Thoracic aorta (tissue), 2 donors: ENCODE data around the gene COLEC11. TPM values are rescaled to one million over a fixed set of nuclear protein-coding genes. Genes with fewer than 3 reads are reported as not detected.
"Not testable (repeated sequence)": the region's sequence is repeated elsewhere in the genome, so short reads cannot be mapped to it uniquely, and the experiment has no call there.

Experiments used
- ATAC-seq: fragments of 150-250 bp; one replicate; pipeline ENCODE4 v1.8.0; 2017; ENCODE audit warnings: low read depth; ENCODE audit not compliant: insufficient number of reproducible peaks, low FRiP score
- DNase-seq: peaks from one replicate; pipeline ENCODE4 v3.0.0-alpha.2; 2020; ENCODE audit warnings: low spot score
- H3K27ac ChIP-seq, 2 donors: fragments of 200-600 bp; sonication (generic); 1 replicate in 1 of 2; 2 replicates in 1 of 2; pipeline ENCODE4 v1.5.1; 2016; ENCODE audit warnings: mild to moderate bottlenecking in 2 of 2, moderate library complexity in 2 of 2
- H3K27me3 ChIP-seq: fragments of 200-600 bp; sonication (generic); replicated peaks from 2 replicates; pipeline ENCODE4 v1.6.0; 2016; ENCODE audit warnings: mild to moderate bottlenecking; ENCODE audit not compliant: insufficient read depth
- H3K36me3 ChIP-seq: fragments of 200-600 bp; sonication (generic); one replicate; pipeline ENCODE4 v1.5.1; 2016
- H3K4me1 ChIP-seq, 2 donors: fragments of 200-600 bp; sonication (generic); 1 replicate in 1 of 2; 2 replicates in 1 of 2; pipeline versions ENCODE4 v1.5.1 to v1.6.0; 2016; ENCODE audit warnings: low read depth in 2 of 2, mild to moderate bottlenecking in 1 of 2; ENCODE audit not compliant: control insufficient read depth in 1 of 2
- H3K4me3 ChIP-seq: fragments of 200-600 bp; sonication (generic); 2 replicates; pipeline ENCODE4 v1.5.1; 2016; ENCODE audit warnings: mild to moderate bottlenecking
- H3K9me3 ChIP-seq: fragments of 200-600 bp; sonication (generic); 2 replicates; pipeline ENCODE4 v1.5.1; 2016
- total RNA-seq, 2 donors: library from RNA; depleted of rRNA; stranded (reverse); fragments of >200 nt; gene quantifications; one replicate each; pipeline versions ENCODE4 v1.1.0 to v1.2.3, GENCODE V29; 2016
- TF ChIP-seq, protein P1 (sequence below): fragments of 200-600 bp; sonication (generic); IDR thresholded peaks from one replicate; pipeline ENCODE4 v1.5.1; 2019; ENCODE audit warnings: antibody characterized with exemption

Gene COLEC11
- total RNA-seq, 2 donors from 2014 or later, result 9.4 to 22.5 TPM

DNA sequence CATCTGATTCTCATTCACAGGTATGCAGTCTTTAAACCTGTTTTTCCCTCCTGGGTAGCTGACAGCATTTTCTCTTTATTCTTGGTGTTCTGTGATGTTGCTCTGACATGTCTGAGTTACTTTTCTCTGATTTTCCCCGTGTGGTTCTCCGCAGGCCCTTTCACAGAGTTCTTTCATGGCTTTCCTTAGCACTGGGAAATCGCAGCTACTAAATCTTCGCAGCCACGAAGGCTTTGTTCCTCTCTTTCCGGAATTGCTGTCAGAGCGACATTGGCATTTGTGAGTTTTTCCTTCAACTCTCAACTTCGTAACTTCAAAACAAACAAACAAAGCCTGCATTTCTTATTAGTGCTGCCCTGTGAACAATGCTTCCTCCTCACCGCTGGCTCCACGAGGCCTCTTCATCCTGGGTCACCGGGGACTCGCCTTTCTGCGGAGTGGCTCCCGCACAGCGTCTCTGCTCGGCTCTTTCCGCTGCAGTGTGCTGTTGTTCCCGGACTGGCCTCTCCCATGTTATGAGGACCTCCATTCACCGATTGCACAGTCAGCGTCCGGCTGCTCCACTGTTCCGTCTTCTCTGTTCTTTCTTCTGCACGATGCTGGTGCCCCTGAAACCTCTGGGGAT, 16.1 kb downstream of the COLEC11 start:
- no peak overlapping the region for H3K4me3 ChIP-seq
- no peaks in the 10 kb centered on the region for H3K4me1 ChIP-seq
- no peak for ATAC-seq
- H3K36me3 ChIP-seq, result no peaks in the 10 kb centered on the region
- H3K27ac ChIP-seq, result no peak overlapping the region
- H3K27me3 ChIP-seq, result no peaks in the 10 kb centered on the region
- peaks cover 3% of the 10 kb centered on the region for H3K9me3 ChIP-seq
- DNase-seq, result no peak
- TF ChIP-seq, protein P1, sequence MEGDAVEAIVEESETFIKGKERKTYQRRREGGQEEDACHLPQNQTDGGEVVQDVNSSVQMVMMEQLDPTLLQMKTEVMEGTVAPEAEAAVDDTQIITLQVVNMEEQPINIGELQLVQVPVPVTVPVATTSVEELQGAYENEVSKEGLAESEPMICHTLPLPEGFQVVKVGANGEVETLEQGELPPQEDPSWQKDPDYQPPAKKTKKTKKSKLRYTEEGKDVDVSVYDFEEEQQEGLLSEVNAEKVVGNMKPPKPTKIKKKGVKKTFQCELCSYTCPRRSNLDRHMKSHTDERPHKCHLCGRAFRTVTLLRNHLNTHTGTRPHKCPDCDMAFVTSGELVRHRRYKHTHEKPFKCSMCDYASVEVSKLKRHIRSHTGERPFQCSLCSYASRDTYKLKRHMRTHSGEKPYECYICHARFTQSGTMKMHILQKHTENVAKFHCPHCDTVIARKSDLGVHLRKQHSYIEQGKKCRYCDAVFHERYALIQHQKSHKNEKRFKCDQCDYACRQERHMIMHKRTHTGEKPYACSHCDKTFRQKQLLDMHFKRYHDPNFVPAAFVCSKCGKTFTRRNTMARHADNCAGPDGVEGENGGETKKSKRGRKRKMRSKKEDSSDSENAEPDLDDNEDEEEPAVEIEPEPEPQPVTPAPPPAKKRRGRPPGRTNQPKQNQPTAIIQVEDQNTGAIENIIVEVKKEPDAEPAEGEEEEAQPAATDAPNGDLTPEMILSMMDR, result no peak

GRCh38 chr2:3611589-3611988, 16.7 kb downstream of the COLEC11 start:
- TF ChIP-seq, protein P1, result no peak
- Histone ChIP-seq H3K27me3 (no peaks in the 10 kb centered on the region), H3K4me1 (no peaks in the 10 kb centered on the region), H3K9me3 (peaks cover 3% of the 10 kb centered on the region), H3K4me3 (no peak overlapping the region), H3K36me3 (no peaks in the 10 kb centered on the region), H3K27ac (no peak overlapping the region)
- ATAC-seq, result no peak
- DNase-seq, result no peak

- ATAC-seq (no peak), DNase-seq (no peak)
- H3K36me3 ChIP-seq, result no peaks in the 10 kb centered on the region
- no peaks in the 10 kb centered on the region for H3K4me1 ChIP-seq
- peaks cover 3% of the 10 kb centered on the region for H3K9me3 ChIP-seq
- H3K4me3 ChIP-seq, result no peak overlapping the region
- no peaks in the 10 kb centered on the region for H3K27me3 ChIP-seq
- H3K27ac ChIP-seq, result no peak overlapping the region
- TF ChIP-seq, protein P1, result no peak
Observed at GRCh38 chr2:3612639-3613523, 18.0 kb downstream of the COLEC11 start.

- Histone ChIP-seq H3K27ac (no peak overlapping the region), H3K36me3 (no peaks in the 10 kb centered on the region), H3K4me3 (no peak overlapping the region), H3K9me3 (peaks cover 3% of the 10 kb centered on the region), H3K4me1 (no peaks in the 10 kb centered on the region), H3K27me3 (no peaks in the 10 kb centered on the region)
- no peak for ATAC-seq
- DNase-seq, result no peak
- TF ChIP-seq, protein P1, result no peak
Observed at GRCh38 chr2:3613524-3613905, 18.6 kb downstream of the COLEC11 start.

DNA sequence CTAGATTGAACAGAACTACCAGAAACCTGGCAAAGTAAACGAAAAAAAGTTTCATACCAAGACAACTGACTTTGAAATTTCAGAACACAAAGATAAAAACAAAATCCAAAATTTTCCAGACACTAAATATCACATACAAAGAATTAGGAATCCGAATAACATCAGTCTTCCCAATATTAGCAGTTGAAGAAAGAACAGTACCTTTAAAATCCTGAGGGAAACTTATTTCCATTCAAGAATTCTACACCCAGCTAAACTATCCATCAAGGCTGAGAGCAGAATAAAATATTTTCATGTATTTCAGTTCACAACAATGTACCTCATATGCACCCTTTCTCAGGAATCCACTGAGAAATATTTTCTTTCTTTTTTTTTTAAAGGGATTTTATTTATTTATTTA, 19.8 kb downstream of the COLEC11 start:
- H3K4me3 ChIP-seq, H3K27me3 ChIP-seq, H3K36me3 ChIP-seq, DNase-seq, ATAC-seq, H3K9me3 ChIP-seq, H3K4me1 ChIP-seq, H3K27ac ChIP-seq: not testable (repeated sequence)

DNA sequence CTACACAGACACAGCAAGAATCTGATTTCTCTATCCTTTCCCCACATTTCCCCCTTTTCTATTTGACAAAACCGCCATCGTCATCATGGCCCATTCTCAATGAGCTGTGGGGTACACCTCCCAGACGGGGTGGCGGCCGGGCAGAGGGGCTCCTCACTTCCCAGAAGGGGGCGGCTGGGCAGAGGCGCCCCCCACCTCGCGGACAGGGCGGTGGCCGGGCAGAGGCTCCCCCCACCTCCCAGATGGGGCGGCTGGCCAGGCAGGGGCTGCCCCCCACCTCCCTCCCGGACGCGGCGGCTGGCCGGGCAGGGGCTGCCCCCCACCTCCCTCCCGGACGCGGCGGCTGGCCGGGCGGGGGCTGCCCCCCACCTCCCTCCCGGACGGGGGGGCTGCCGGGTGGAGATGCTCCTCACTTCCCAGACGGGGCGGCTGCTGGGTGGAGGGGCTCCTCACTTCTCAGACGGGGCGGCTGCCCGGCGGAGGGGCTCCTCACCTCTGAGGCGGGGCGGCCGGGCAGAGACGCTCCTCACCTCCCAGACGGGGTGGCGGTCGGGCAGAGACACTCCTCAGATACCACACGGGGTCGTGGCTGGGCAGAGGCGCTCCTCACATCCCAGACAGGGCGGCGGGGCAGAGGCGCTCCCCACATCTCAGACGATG, 20.8 kb downstream of the COLEC11 start:
- not testable (repeated sequence) for H3K4me1 ChIP-seq, DNase-seq, ATAC-seq, H3K9me3 ChIP-seq, H3K27me3 ChIP-seq, H3K27ac ChIP-seq, H3K4me3 ChIP-seq, H3K36me3 ChIP-seq

GRCh38 chr2:3616435-3617197, 21.7 kb downstream of the COLEC11 start:
- not testable (repeated sequence) for H3K4me1 ChIP-seq, H3K4me3 ChIP-seq, H3K9me3 ChIP-seq, H3K27ac ChIP-seq, ATAC-seq, H3K27me3 ChIP-seq, DNase-seq, H3K36me3 ChIP-seq
